ENCODE measurements around the gene ADAMTSL1.

Gene ADAMTSL1

DNA sequence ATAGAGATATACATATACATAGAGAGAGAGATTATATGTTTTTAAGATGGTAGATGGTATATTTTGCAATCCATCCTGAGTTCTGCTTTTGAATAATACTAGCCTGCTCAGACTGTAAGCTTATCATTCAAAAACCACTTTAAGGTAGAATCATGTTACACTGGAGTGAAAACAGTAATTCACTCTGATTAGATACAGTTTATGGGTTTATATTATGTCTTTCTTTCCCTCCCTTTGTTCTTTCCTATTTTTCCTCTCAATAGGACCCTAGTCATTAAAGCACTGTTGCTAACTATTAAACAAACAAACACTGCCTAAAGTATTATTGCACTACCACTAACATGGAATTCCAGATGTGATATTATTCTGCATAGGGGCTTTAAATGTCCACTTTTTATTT, 202.0 kb downstream of the ADAMTSL1 start:
- DNase-seq (ENCODE audit: low spot score) = no peak
- TF ChIP-seq, protein P1, sequence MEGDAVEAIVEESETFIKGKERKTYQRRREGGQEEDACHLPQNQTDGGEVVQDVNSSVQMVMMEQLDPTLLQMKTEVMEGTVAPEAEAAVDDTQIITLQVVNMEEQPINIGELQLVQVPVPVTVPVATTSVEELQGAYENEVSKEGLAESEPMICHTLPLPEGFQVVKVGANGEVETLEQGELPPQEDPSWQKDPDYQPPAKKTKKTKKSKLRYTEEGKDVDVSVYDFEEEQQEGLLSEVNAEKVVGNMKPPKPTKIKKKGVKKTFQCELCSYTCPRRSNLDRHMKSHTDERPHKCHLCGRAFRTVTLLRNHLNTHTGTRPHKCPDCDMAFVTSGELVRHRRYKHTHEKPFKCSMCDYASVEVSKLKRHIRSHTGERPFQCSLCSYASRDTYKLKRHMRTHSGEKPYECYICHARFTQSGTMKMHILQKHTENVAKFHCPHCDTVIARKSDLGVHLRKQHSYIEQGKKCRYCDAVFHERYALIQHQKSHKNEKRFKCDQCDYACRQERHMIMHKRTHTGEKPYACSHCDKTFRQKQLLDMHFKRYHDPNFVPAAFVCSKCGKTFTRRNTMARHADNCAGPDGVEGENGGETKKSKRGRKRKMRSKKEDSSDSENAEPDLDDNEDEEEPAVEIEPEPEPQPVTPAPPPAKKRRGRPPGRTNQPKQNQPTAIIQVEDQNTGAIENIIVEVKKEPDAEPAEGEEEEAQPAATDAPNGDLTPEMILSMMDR (IDR thresholded peaks at IDR 0.05; ENCODE audit: borderline replicate concordance, control extremely low read depth, extremely low read depth, insufficient read depth, missing control alignments) = no peak
- in situ Hi-C loops (cut with MboI; ENCODE audit: low sequenced_read_pairs, unreplicated experiment) = no loop called here

DNA sequence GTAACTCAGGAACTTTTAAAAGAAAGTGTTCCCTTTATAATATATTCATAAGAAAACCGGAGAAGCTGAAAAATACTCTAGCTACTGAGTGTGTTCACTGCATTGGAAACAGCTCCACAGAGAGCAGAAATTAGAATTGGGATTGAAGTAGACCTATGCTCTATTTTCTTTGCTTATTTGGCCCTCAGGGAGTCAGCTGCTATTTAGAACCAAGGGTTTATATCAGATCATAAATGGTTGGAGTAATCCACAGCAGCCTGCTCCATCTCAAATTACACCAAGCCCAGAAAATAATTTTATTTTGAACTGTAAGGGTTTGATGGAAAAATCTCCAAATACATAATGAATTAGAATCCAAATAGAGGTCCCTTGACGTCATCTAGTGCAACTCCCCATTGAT, 202.6 kb downstream of the ADAMTSL1 start:
- TF ChIP-seq, protein P1 (IDR thresholded peaks at IDR 0.05; ENCODE audit: borderline replicate concordance, control extremely low read depth, extremely low read depth, insufficient read depth, missing control alignments) = no peak
- in situ Hi-C loops (cut with MboI; ENCODE audit: low sequenced_read_pairs, unreplicated experiment) = no loop called here
- DNase-seq (ENCODE audit: low spot score) = no peak

DNA sequence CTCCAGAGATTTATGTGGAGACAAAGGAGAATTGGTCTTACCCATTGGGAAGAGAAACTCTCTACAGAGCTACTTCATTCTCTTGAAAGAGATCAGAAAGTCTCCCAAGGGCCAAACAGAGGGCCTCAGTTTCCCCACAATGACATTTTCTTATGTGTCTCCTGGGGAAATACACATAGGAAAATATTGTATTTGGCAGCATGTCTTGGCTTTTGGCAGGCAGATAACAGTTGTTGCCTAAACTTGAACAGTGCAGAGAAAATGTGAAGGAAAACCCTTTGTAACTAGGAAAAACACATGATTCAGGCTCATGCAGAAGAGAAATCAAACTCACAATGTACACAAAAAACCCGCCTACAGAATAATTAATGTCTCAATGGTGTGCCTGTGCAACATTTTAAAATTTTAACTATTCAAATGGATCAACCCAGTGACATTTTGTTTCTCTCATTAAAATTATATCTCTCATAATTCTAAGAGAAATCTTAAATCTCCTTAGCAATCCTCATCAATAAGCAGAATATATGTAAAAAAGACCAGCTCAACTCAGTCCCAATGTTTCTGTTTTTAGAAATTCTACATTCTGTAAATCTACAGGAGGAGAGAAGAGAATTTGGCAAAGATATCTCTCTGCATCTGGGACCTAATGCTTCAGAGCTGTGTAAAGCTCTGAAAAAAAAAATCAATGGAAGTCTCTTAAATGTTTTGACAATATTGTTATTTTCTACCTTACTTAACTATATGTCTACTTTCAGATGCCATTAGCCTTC, 205.1 kb downstream of the ADAMTSL1 start:
- in situ Hi-C loops (cut with MboI; ENCODE audit: low sequenced_read_pairs, unreplicated experiment) = no loop called here
- no peak for DNase-seq (ENCODE audit: low spot score)
- TF ChIP-seq, protein P1 (IDR thresholded peaks at IDR 0.05; ENCODE audit: borderline replicate concordance, control extremely low read depth, extremely low read depth, insufficient read depth, missing control alignments) = no peak

DNA sequence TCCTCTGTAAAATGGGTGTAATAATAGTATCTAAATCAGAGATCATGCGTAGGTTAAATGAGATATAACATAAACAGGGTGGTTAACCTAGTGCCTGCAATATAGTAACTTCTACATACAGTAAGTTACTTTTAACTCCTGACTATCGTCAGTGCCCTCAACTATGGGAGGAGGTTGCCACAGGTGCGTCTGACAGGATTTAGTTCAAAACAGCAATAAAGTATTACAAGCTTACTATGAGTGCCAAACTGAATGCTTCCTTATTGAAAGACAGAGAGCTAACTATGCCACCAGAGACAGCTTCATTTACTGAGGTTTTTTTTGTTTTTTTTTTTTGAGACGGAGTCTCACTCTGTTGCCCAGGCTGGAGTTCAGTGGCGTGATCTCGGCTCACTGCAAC, 209.0 kb downstream of the ADAMTSL1 start:
- DNase-seq (ENCODE audit: low spot score) = no peak
- TF ChIP-seq, protein P1 (IDR thresholded peaks at IDR 0.05; ENCODE audit: borderline replicate concordance, control extremely low read depth, extremely low read depth, insufficient read depth, missing control alignments) = no peak
- in situ Hi-C loops (cut with MboI; ENCODE audit: low sequenced_read_pairs, unreplicated experiment) = no loop called here

DNA sequence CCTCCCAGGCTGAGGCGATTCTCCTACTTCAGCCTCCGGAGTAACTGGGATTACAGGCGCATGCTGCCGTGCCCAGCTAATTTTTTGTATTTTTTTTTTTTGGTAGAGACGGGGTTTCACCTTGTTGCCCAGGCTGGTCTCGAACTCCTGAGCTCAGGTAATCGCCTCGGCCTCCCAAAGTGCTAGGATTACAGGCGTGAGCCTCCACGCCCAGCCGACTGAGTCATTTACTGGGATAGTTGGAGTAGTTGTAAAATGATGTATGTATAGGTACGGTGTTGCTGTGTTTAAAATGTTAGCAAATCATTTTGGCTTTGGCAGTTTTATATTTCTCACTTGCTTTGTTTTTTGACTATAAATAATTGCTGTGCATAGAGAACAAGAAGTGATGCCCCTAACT, 209.4 kb downstream of the ADAMTSL1 start:
- no peak for DNase-seq (ENCODE audit: low spot score)
- in situ Hi-C loops (cut with MboI; ENCODE audit: low sequenced_read_pairs, unreplicated experiment) = no loop called here
- TF ChIP-seq, protein P1 (IDR thresholded peaks at IDR 0.05; ENCODE audit: borderline replicate concordance, control extremely low read depth, extremely low read depth, insufficient read depth, missing control alignments) = no peak

DNA sequence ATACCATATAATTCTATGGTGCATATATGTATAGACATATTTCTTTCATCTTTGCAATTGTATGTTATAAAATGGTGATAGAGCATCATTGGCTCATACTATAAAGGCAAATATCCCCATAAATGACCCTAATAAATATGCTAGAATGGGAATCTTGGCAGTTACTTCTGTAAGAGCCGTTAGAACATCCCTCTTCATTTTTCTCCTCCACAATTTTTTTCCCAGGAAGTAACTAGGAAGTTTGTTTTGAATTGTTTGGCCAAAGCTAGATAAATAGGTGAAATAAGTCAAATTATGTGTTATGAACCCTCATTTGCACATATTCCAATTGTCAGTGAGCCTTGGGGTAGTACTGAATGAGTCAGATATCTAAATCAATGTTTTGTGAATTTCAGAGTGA, 209.9 kb downstream of the ADAMTSL1 start:
- in situ Hi-C loops (cut with MboI; ENCODE audit: low sequenced_read_pairs, unreplicated experiment) = no loop called here
- DNase-seq (ENCODE audit: low spot score) = no peak
- TF ChIP-seq, protein P1 (IDR thresholded peaks at IDR 0.05; ENCODE audit: borderline replicate concordance, control extremely low read depth, extremely low read depth, insufficient read depth, missing control alignments) = no peak
